Loucy (cell line): ENCODE data around the gene CUEDC2.

Experiments used
- CTCF ChIP-seq: fragments of 200-600 bp; sonication (generic); conservative IDR thresholded peaks from 2 replicates; pipeline ENCODE4 v1.5.1; 2014; ENCODE audit warnings: mild to moderate bottlenecking, antibody characterized with exemption, low read length
- EZH2phosphoT487 ChIP-seq: fragments of 200-600 bp; IDR thresholded peaks from 2 replicates; pipeline ENCODE4 v1.6.1; 2018; ENCODE audit warnings: antibody characterized with exemption, mild to moderate bottlenecking, moderate library complexity, borderline replicate concordance

GRCh38 chr10:102436312-102436711 is 3.9 kb upstream of the CUEDC2 start:
- TF ChIP-seq CTCF: no peak
- TF ChIP-seq EZH2phosphoT487: no peak
